Mesothelial cell of epicardium (in vitro differentiated cells): ENCODE measurements around the gene ASPG. TPM values are rescaled to one million over a fixed set of nuclear protein-coding genes. Genes with fewer than 3 reads are reported as not detected.

ENCODE experiments used
- DNase-seq, 2 experiments: peaks; one replicate each; pipeline ENCODE4 v3.0.0; 2021; ENCODE audit warnings: low spot score in 2 of 2; ENCODE audit not compliant: unreplicated experiment in 2 of 2
- H3K27ac Mint-ChIP-seq: 2 replicates; pipeline ENCODE4 v1.8.0; 2021; ENCODE audit warnings: mixed read lengths
- H3K27me3 Mint-ChIP-seq: 2 replicates; pipeline ENCODE4 v1.8.0; 2021; ENCODE audit warnings: low read depth, mixed read lengths
- H3K36me3 Mint-ChIP-seq: 2 replicates; pipeline ENCODE4 v1.8.0; 2021; ENCODE audit warnings: mixed read lengths
- H3K4me1 Mint-ChIP-seq: 2 replicates; pipeline ENCODE4 v1.8.0; 2021; ENCODE audit warnings: mixed read lengths
- H3K4me3 Mint-ChIP-seq: 2 replicates; pipeline ENCODE4 v1.8.0; 2021; ENCODE audit warnings: mild to moderate bottlenecking, moderate library complexity, mixed read lengths
- H3K9me3 Mint-ChIP-seq: 2 replicates; pipeline ENCODE4 v1.8.0; 2021; ENCODE audit warnings: mixed read lengths
- CTCF ChIP-seq: fragments of 200-600 bp; sonication (generic); IDR thresholded peaks from one replicate; pipeline ENCODE4 v1.5.0; 2021; ENCODE audit warnings: antibody characterized with exemption; ENCODE audit not compliant: unreplicated experiment
- total RNA-seq: library from RNA; stranded (reverse); gene quantifications from 3 replicates; pipeline ENCODE4 v1.2.1, GENCODE V29; 2021

Gene ASPG
- total RNA-seq, 1 donor from 2014 or later: 3.3 TPM

GRCh38 chr14:104138718-104139459, 53.4 kb downstream of the ASPG start:
- no peak for TF ChIP-seq CTCF
- no peak overlapping the region for H3K27ac Mint-ChIP-seq
- H3K27me3 Mint-ChIP-seq: peaks cover 38% of the 10 kb centered on the region
- peak; percentile 25 to 46 for DNase-seq
- H3K9me3 Mint-ChIP-seq: no peaks in the 10 kb centered on the region
- peak overlapping the region; percentile 65 for H3K4me3 Mint-ChIP-seq
- no peaks in the 10 kb centered on the region for H3K36me3 Mint-ChIP-seq
- peaks cover 26% of the 10 kb centered on the region for H3K4me1 Mint-ChIP-seq

- DNase-seq: peak in 1 of 2 experiments; percentile 6
- Mint-ChIP-seq H3K27ac (no peak overlapping the region), H3K9me3 (no peaks in the 10 kb centered on the region), H3K4me1 (peaks cover 26% of the 10 kb centered on the region), H3K27me3 (peaks cover 31% of the 10 kb centered on the region), H3K4me3 (peak overlapping the region; percentile 65), H3K36me3 (no peaks in the 10 kb centered on the region)
- no peak for TF ChIP-seq CTCF
These were observed 54.1 kb downstream of the ASPG start for GRCh38 chr14:104139460-104140212.

GRCh38 chr14:104140213-104140462, 54.6 kb downstream of the ASPG start:
- Mint-ChIP-seq H3K27ac (no peak overlapping the region), H3K27me3 (peaks cover 26% of the 10 kb centered on the region), H3K36me3 (no peaks in the 10 kb centered on the region), H3K4me1 (peaks cover 23% of the 10 kb centered on the region), H3K9me3 (no peaks in the 10 kb centered on the region), H3K4me3 (peak overlapping the region; percentile 65)
- peak in 1 of 2 experiments; percentile 14 for DNase-seq
- no peak for TF ChIP-seq CTCF

GRCh38 chr14:104140463-104141331, 55.2 kb downstream of the ASPG start:
- Mint-ChIP-seq H3K4me1 (peaks cover 19% of the 10 kb centered on the region), H3K9me3 (no peaks in the 10 kb centered on the region), H3K4me3 (peak overlapping the region; percentile 65), H3K27me3 (peaks cover 20% of the 10 kb centered on the region), H3K27ac (no peak overlapping the region), H3K36me3 (no peaks in the 10 kb centered on the region)
- DNase-seq: peak; percentile 16 to 37
- no peak for TF ChIP-seq CTCF

- H3K9me3 Mint-ChIP-seq: no peaks in the 10 kb centered on the region
- peaks cover 23% of the 10 kb centered on the region for H3K4me1 Mint-ChIP-seq
- no peaks in the 10 kb centered on the region for H3K36me3 Mint-ChIP-seq
- H3K27me3 Mint-ChIP-seq: peaks cover 15% of the 10 kb centered on the region
- DNase-seq: peak; percentile 16 to 34
- H3K4me3 Mint-ChIP-seq: no peak overlapping the region
- H3K27ac Mint-ChIP-seq: no peak overlapping the region
- no peak for TF ChIP-seq CTCF
These were observed 56.2 kb downstream of the ASPG start for GRCh38 chr14:104141621-104142091.
